ENCODE measurements around the gene NRXN3.

GRCh38 chr14:79825046-79825521 is 1654.9 kb downstream of the NRXN3 start:
- TF ChIP-seq CTCF (IDR thresholded peaks at IDR 0.05; ENCODE audit: poor library complexity) (no peak), EZH2phosphoT487 (IDR thresholded peaks at IDR 0.05; ENCODE audit: low read depth, severe bottlenecking, unreplicated experiment) (no peak), EZH2 (IDR thresholded peaks at IDR 0.05; ENCODE audit: borderline replicate concordance) (no peak)
